GM12878 (cell line): Measurements from ENCODE around the gene GARNL3. TPM values are rescaled to one million over a fixed set of nuclear protein-coding genes. Genes with fewer than 3 reads are reported as not detected.

ENCODE experiments used
- ATAC-seq: fragments of 200-7000 bp; cut with Tn5 transposase; 3 replicates; pipeline ENCODE4 v1.9.1; 2020; ENCODE audit warnings: mild to moderate bottlenecking, moderate library complexity
- BruUV-seq: library from RNA; stranded (reverse); fragments of 400-500 nt; replicated peaks from 2 replicates; lab custom pipeline; 2021; lab: Mats Ljungman, UMichigan
- CTCF ChIA-PET: fragments of 300-600 bp; sonication (Branson Sonifier 250); formaldehyde crosslinking; extraction: SDS; loops from one replicate; lab custom pipeline; 2021; ENCODE audit warnings: inconsistent platforms; lab: Yijun Ruan, JAX
- POLR2A ChIA-PET: fragments of 350-600 bp; formaldehyde crosslinking; extraction: SDS; loops from one replicate; lab custom pipeline; 2021; ENCODE audit warnings: inconsistent platforms; lab: Charles Lee
- RAD21 ChIA-PET: fragments of 300-600 bp; sonication (Branson Sonifier 250); formaldehyde crosslinking; loops from one replicate; lab custom pipeline; 2023; ENCODE audit warnings: antibody characterized with exemption; ENCODE audit not compliant: unreplicated experiment; lab: Charles Lee
- SMC1A ChIA-PET: fragments of 300-600 bp; sonication (Branson Sonifier 250); formaldehyde crosslinking; loops from one replicate; lab custom pipeline; 2023; ENCODE audit not compliant: unreplicated experiment, uncharacterized antibody; lab: Charles Lee
- DNase-seq: peaks from one replicate; pipeline ENCODE4 v3.0.0-alpha.2; 2011; ENCODE audit warnings: low read depth, low spot score
- FAIRE-seq: peaks from 3 replicates; lab custom pipeline; 2011; peaks lifted over from hg19 to GRCh38; lab: Jason Lieb, UNC
- H2AFZ ChIP-seq: 2 replicates; pipeline ENCODE4 v1.6.0; 2011; ENCODE audit warnings: low read depth, low read length, control low read depth; ENCODE audit not compliant: control insufficient read depth
- H3K27ac ChIP-seq: 2 replicates; pipeline ENCODE4 v1.5.1; 2011; ENCODE audit warnings: control low read depth; ENCODE audit not compliant: control insufficient read depth, insufficient read depth
- H3K27me3 ChIP-seq, 2 experiments: replicated peaks in 1 of 2; 2 replicates each; pipeline versions ENCODE4 v1.6.0 to v1.6.1; 2011; ENCODE audit warnings: low read length in 1 of 2; ENCODE audit not compliant: control insufficient read depth in 2 of 2, insufficient read depth in 2 of 2
- H3K36me3 ChIP-seq, 2 experiments: 2 replicates each; pipeline ENCODE4 v1.5.1; 2011; ENCODE audit warnings: low read length in 1 of 2; ENCODE audit not compliant: control insufficient read depth in 2 of 2, insufficient read depth in 2 of 2
- H3K4me1 ChIP-seq: 2 replicates; pipeline ENCODE4 v1.6.1; 2011; ENCODE audit warnings: mild to moderate bottlenecking, low read length, moderate library complexity, mixed read lengths; ENCODE audit not compliant: control insufficient read depth, insufficient read depth
- H3K4me2 ChIP-seq: 2 replicates; pipeline ENCODE4 v1.6.0; 2011; ENCODE audit warnings: control low read depth; ENCODE audit not compliant: control insufficient read depth, insufficient read depth
- H3K4me3 ChIP-seq: fragments of 200-600 bp; sonication (generic); 2 replicates; pipeline ENCODE4 v1.5.1; 2016
- H3K79me2 ChIP-seq: 2 replicates; pipeline ENCODE4 v1.6.0; 2011; ENCODE audit warnings: low read length; ENCODE audit not compliant: control insufficient read depth, insufficient read depth
- H3K9ac ChIP-seq: 2 replicates; pipeline ENCODE4 v1.8.0; 2011; ENCODE audit warnings: low read length, control low read depth, mixed read lengths; ENCODE audit not compliant: control insufficient read depth, insufficient read depth
- H3K9me3 ChIP-seq: replicated peaks from 3 replicates; pipeline ENCODE4 v1.5.1; 2011; ENCODE audit warnings: mild to moderate bottlenecking, low read length; ENCODE audit not compliant: control insufficient read depth, insufficient read depth
- H4K20me1 ChIP-seq: 2 replicates; pipeline ENCODE4 v1.6.0; 2011; ENCODE audit not compliant: control insufficient read depth, insufficient read depth
- HDGF ChIP-seq: fragments of 450-650 bp; IDR thresholded peaks from 2 replicates; pipeline ENCODE4 v1.6.1; 2016; ENCODE audit warnings: antibody characterized with exemption
- PKNOX1 ChIP-seq: fragments of 450-650 bp; IDR thresholded peaks from 2 replicates; pipeline ENCODE4 v1.6.1; 2016; ENCODE audit warnings: mild to moderate bottlenecking
- SRF ChIP-seq, 2 experiments: IDR thresholded peaks; 2 replicates each; pipeline ENCODE4 v1.6.1; 2011; ENCODE audit warnings: low read depth in 2 of 2, low read length in 2 of 2, mild to moderate bottlenecking in 1 of 2, moderate library complexity in 1 of 2
- TARDBP ChIP-seq: IDR thresholded peaks from 2 replicates; pipeline ENCODE4 v1.6.1; 2016; ENCODE audit warnings: borderline replicate concordance
- ZNF274 ChIP-seq: IDR thresholded peaks from one replicate; pipeline ENCODE4 v1.8.0; 2011; ENCODE audit not compliant: insufficient read length, insufficient read depth
- WGBS: methylation state at CpG from one replicate; pipeline ENCODE4 v1.1.6; 2016; ENCODE audit warnings: low lambda C conversion rate; ENCODE audit not compliant: insufficient replicate concordance, insufficient coverage; ENCODE audit errors: missing lambda C conversion rate; 5-methylcytosine and 5-hydroxymethylcytosine counted together
- in situ Hi-C: fragments of 300-500 bp; cut with MboI; formaldehyde crosslinking; loops from 9 replicates; pipeline ENCODE4 v1.14.3; 2018; ENCODE audit warnings: mixed read lengths
- intact Hi-C: fragments of 100-400 bp; cut with micrococcal nuclease; formaldehyde crosslinking; loops from one replicate; pipeline ENCODE4 v1.14.2; 2022; ENCODE audit not compliant: unreplicated experiment
- polyA plus RNA-seq, 11 experiments: library from polyadenylated mRNA; depleted of rRNA in 4 of 11; unstranded in 6 of 11; stranded (reverse) in 5 of 11; fragments of >200 nt; fragmentation: Nextera tagmentation in 4 of 11; fragmentation: Illumina TruSeq in 1 of 11; extraction: Ambion mirVana in 4 of 11; extraction: Trizol in 1 of 11; gene quantifications; 1 replicate in 1 of 11; 2 replicates in 10 of 11; pipeline versions ENCODE4 v1.2.1 to v1.2.3, GENCODE V29; 2011 to 2016; ENCODE audit warnings: inconsistent platforms in 2 of 11, missing spikeins in 2 of 11, low read depth in 1 of 11
- total RNA-seq, 4 experiments: library from RNA; depleted of rRNA in 3 of 4; stranded (reverse); fragments of >200 nt in 3 of 4; fragmentation: Illumina TruSeq in 1 of 4; extraction: Trizol in 1 of 4; gene quantifications; 2 replicates each; pipeline versions ENCODE4 v1.2.1 to v1.2.3, GENCODE V29; 2013 to 2021
- TF ChIP-seq, protein P1 (sequence below): fragments of 450-650 bp; IDR thresholded peaks from 2 replicates; pipeline ENCODE4 v1.6.1; 2017; ENCODE audit warnings: mild to moderate bottlenecking

GARNL3 gene
- total and polyA plus RNA-seq, 10 of the 15 experiments (the other 5 are each of a cell fraction or from before 2014, with no cell fraction given): 0.89 to 13.2 (median 6.3) TPM

DNA sequence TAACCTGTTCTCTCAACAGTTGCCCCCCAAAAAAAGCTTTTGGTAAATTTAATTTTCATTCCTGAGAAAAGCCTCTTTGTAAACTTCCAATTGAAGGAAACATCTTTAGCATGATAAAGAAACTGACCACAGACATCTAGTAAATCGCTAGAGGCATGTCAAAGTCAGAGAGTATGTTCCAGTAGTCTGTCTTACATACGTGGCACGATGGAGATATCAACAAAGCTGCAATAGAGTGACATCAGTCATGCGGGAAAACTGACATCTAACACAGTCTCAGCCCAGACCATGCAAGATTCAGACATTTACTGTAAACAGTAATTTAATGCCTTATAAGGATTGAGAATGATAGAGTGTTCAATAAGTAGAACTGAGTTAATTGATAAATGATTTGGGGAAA lies 45.1 kb downstream of the GARNL3 start:
- FAIRE-seq (no peak), ATAC-seq (no peak), DNase-seq (no peak)
- ChIA-PET CTCF (interaction anchor here (1.0 to 2.2 kb wide), 8 partner anchors 11 to 145 kb away, joined by 3 to 7 read pairs (median 6); partner anchors contain the start of genes LRSAM1, RPL12 and SLC2A8), RAD21 (interaction anchor here (1.1 to 1.2 kb wide), 2 partner anchors 87 to 146 kb away, joined by 4 to 5 read pairs; partner anchors contain the start of gene SLC2A8), POLR2A (interaction anchor here (1.4 kb wide), 1 partner anchor 87 kb away, joined by 6 read pairs; the partner anchor contains the start of gene SLC2A8), SMC1A (interaction anchor here (1.1 kb wide), 1 partner anchor 95 kb away, joined by 4 read pairs; no protein-coding TSS in a partner anchor)
- no TSS peak for BruUV-seq
- H3K27me3 ChIP-seq: no peaks in the 10 kb centered on the region
- no peak overlapping the region for H3K9ac ChIP-seq
- no peaks in the 10 kb centered on the region for H3K79me2 ChIP-seq
- H3K4me2 ChIP-seq: no peak overlapping the region
- no peak overlapping the region for H3K4me3 ChIP-seq
- H3K4me1 ChIP-seq: no peaks in the 10 kb centered on the region
- H4K20me1 ChIP-seq: no peaks in the 10 kb centered on the region
- no peaks in the 10 kb centered on the region for H3K9me3 ChIP-seq
- no peak overlapping the region for H3K27ac ChIP-seq
- no peaks in the 10 kb centered on the region; a peak in 1 of 4 replicates for H3K36me3 ChIP-seq
- no peak for TF ChIP-seq PKNOX1
- TF ChIP-seq ZNF274: no peak
- TF ChIP-seq TARDBP: no peak
- TF ChIP-seq HDGF: no peak
- TF ChIP-seq SRF (IDR thresholded peaks at IDR 0.05; ENCODE audit: low read depth in 2 of 2, low read length in 2 of 2): no peak
- TF ChIP-seq, protein P1, sequence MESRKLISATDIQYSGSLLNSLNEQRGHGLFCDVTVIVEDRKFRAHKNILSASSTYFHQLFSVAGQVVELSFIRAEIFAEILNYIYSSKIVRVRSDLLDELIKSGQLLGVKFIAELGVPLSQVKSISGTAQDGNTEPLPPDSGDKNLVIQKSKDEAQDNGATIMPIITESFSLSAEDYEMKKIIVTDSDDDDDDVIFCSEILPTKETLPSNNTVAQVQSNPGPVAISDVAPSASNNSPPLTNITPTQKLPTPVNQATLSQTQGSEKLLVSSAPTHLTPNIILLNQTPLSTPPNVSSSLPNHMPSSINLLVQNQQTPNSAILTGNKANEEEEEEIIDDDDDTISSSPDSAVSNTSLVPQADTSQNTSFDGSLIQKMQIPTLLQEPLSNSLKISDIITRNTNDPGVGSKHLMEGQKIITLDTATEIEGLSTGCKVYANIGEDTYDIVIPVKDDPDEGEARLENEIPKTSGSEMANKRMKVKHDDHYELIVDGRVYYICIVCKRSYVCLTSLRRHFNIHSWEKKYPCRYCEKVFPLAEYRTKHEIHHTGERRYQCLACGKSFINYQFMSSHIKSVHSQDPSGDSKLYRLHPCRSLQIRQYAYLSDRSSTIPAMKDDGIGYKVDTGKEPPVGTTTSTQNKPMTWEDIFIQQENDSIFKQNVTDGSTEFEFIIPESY: no peak
- WGBS: 95% methylated on average over 4 of the region's 4 CpGs
- H2AFZ ChIP-seq: no peak overlapping the region
- in situ Hi-C loops: no loop called here
- intact Hi-C loops: loop anchor here (5.0 kb wide), 2 partner anchors 88 to 113 kb away; partner anchors contain the start of genes SLC2A8 and ZNF79
